Activated CD4-positive, alpha-beta T cell treated with anti-CD3 and anti-CD28 coated beads for 4 hours (primary cell): Measurements from ENCODE around the gene SLC12A9.
"Not testable (repeated sequence)": the region's sequence is repeated elsewhere in the genome, so short reads cannot be mapped to it uniquely, and the experiment has no call there.

Experiments used
- DNase-seq, 2 donors: peaks; one replicate each; pipeline ENCODE4 v3.0.0-alpha.2; 2020

SLC12A9 gene

DNA sequence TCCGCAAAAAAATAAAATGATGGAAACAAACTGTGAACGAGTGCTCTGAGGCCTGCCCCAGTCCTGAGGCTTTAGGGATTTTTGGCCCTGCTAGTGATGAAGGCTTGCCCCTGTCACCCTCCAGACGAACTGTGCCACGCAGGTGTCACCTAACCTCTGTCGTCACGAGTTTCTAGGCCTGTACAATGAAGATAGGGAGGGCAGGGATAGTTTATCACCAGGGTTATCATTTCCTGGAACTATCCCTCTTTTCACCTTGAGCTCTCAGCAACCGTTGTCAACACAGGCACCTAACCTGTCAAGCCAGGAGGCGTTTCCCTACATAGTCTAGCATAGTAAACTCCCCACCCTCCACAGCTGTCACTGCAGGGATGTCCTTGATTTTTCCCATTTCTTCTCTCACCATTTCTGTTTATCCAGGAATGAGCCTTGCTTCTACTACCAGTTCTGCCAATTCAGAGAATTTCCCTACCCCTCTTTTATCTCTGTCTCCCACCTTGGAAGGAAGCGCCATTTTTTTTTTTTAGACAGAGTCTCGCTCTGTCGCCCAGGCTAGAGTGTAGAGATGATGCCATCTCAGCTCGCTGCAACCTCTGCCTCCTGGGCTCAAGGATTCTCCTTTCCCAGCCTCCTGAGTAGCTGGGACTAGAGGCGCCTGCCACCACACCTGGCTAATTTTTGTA is 45.4 kb downstream of the SLC12A9 start:
- DNase-seq = no peak

DNA sequence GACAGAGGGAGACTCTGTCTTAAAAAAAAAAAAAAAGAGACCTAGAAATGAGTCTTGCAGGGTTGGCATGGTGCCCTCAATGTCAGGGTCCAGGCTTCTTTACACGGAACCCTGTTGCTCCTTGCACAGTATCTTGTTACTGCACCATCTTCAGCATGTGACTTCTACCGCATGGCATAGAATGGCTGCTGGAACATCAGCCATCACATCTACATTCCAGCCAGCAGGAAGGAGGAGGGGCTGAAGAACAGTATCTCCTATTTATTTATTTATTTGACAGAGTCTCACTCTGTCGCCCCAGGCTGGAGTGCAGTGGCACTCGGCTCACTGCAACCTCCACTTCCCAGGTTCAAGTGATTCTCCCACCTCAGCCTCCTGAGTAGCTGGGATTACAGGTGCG is 46.9 kb downstream of the SLC12A9 start:
- DNase-seq = no peak

DNA sequence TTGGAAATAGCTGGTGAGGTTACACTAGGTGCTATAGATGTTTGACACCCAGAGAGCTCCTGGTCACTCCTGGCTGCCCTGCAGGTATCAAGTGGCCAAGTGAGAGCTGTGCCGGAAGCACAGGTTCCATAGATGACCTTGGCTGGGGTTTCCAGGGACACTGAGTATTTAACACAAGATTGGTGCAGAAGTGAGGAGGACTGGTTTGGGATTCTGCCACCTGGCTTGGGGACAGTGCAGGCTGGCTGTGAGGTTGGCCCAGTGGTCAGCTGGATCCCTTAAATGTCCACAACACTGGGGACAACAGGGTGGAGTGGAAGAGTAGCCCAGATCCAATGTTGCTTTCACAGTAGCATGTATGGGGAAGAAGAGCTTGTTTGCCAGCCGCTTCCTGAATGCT is 48.5 kb downstream of the SLC12A9 start:
- no peak for DNase-seq

DNA sequence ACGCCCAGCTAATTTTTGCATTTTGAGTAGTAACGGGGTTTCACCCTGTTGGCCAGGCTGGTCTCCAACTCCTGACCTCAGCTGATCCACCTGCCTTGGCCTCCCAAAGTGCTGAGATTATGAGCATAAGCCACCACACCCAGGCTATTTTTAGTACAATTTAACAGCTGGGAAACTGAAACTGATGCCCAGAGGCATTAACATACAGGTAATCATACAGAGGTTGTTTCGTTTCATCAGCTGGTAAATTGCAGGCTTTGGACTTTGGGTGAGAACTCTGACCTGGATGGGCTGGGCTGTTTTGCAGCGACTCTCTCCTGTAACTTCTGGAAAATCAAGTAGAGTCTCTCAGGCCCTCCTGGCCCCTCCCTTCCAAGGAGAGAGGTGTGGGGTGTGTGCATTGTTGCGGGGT is 49.4 kb downstream of the SLC12A9 start:
- no peak for DNase-seq

DNA sequence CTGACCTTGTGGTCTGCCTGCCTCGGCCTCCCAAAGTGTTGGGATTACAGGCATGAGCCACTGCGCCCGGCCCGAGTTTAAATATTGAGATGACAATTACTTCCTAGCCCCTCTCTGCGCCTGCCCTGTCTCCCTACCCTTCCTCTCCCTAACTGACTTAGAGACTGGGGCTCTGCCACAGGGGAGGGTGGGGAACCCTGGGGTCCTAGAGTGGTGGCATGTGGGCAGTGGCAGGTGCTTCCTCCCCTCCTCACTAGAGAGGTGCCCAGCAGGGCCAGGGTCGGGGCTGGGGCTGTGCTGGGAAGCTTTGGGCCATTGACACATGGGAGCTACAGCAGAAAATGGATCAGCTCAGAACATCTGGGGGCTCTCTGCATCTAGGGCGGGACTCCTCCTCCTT is 50.1 kb downstream of the SLC12A9 start:
- DNase-seq = no peak

DNA sequence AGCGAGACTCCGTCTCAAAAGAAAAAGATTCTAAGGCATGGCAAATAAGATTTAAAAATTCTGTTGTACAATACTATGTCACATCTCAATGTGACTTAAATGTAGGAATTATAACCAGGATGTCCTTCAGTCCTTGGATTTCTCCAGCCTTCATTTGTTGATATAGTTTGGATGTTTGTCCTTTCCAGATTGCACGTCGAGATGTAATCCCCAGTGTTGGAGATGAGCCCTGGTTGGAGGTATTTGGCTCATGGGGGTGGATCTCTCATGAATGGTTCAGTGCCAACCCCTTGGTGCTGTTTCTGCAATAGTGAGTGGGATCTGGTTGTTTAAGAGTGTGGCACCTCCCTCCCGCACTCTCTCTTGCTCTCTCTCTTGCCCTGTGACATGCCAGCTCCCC is 56.0 kb downstream of the SLC12A9 start:
- DNase-seq = no peak

DNA sequence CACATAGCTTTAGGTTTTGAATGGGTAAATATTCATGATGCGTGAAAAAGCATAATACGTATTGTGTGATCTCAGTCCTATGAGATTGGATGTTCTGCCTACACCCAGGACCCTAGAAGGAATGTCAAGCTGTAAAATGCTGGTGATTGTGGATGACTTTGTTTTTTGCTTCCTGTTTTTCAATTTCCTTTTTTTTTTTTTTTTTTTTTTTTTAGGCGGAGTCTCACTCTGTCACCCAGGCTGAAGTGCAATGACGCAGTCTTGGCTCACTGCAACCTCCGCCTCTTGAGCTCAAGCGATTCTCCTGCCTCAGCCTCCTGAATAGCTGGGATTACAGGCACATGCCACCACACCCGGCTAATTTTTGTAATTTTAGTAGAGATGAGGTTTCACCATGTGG is 57.9 kb downstream of the SLC12A9 start:
- DNase-seq = not testable (repeated sequence)

DNA sequence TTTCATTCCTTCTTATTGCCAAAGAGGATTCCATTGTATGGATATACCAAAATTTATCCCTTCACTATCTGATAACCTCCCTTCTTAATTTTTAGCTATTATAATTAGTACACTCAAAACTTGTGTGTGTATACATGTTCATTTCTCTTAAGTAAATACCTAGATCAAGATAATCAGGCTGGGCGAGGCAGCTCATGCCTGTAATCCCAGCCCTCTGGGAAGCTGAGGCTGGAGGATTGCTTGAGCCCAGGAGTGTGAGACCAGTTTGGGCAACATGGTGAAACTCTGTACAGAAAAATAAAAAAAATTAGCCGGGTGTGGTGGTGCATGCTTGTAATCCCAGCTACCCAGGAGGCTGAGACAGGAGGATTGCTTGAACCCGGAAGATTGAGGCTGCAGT is 59.0 kb downstream of the SLC12A9 start:
- DNase-seq = no peak

DNA sequence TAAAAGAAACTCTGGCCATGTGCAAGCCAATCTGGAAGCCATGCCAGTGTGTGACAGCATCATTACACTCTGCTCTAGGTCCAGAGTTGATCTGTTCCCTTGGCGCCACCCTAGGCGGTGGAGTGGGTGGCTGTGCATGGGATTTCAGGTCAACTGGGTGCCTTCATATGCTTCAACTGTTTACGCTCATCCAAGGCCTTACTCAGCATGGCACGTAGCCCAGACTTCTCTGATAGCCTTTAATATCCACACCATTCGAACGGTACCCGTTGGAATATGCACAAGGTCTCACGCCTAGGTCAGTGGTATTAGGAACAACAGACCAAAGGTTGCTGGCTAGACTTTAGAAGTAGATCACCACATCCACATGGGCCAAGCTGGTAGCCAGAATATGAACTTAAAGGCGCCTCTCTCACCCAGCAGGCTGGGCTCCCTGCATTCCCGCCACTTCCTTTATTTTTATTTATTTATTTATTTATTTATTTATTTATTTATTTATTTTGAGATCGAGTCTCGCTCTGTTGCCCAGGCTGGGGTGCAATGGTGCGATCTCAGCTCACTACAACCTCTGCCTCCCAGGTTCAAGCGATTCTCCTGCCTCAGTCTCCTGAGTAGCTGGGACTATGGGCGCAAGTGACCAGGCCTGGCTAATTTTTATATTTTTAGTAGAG is 61.8 kb downstream of the SLC12A9 start:
- no peak for DNase-seq

DNA sequence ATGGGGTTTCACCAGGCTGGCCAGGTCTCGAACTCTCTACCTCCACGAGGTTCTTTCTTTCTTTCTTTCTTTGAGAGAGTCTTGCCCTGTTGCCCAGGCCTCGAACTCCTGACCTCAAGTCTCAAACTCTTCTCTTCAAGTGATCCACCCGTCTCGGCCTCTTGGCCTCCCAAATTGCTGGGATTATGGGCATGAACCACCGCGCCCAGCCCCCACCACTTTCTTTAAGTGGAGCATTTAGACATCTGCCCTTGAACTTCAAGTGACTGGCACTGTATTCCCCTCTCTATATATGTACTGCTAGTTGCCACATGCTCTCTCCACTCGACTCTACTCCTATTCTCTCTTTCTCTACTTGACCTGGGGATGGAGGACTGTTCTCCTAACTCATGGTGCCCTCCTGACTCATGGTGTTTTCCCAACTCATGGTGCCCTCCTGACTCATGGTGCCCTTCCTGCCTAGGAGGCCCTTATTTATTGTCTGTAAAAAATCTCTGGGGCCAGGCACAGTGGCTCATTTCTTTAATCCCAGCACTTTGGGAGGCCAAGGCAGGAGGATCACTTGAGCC is 62.5 kb downstream of the SLC12A9 start:
- DNase-seq = no peak
